H1 (cell line): ENCODE results near the gene URB2. TPM values are rescaled to one million over a fixed set of nuclear protein-coding genes. Genes with fewer than 3 reads are reported as not detected.

Experiments
- CEBPB ChIP-seq: IDR thresholded peaks from 2 replicates; pipeline ENCODE4 v1.6.1; 2012; ENCODE audit warnings: low read depth, low read length
- CHD1 ChIP-seq: IDR thresholded peaks from 2 replicates; pipeline ENCODE4 v1.6.1; 2012; ENCODE audit warnings: low read depth, low read length, improper control_type of control experiment
- CHD2 ChIP-seq: IDR thresholded peaks from 2 replicates; pipeline ENCODE4 v1.6.1; 2012; ENCODE audit warnings: low read length, improper control_type of control experiment
- HDAC2 ChIP-seq, 2 experiments: fragments of 300-600 bp in 1 of 2; sonication (generic) in 1 of 2; IDR thresholded peaks; 2 replicates each; pipeline ENCODE4 v1.6.1; 2011 to 2012; ENCODE audit warnings: low read depth in 2 of 2, low read length in 2 of 2, mild to moderate bottlenecking in 2 of 2, moderate library complexity in 2 of 2, borderline replicate concordance in 1 of 2, inconsistent platforms in 1 of 2
- PHF8 ChIP-seq: fragments of 200-600 bp; sonication (generic); conservative IDR thresholded peaks from 2 replicates; pipeline ENCODE4 v1.7.1; 2012; ENCODE audit warnings: low read depth, mild to moderate bottlenecking, inconsistent platforms, low read length, moderate library complexity
- RBBP5 ChIP-seq: IDR thresholded peaks from 2 replicates; pipeline ENCODE4 v1.7.1; 2012; ENCODE audit warnings: low read depth, mild to moderate bottlenecking, inconsistent platforms, low read length, moderate library complexity, borderline replicate concordance
- SIX5 ChIP-seq: IDR thresholded peaks from 2 replicates; pipeline ENCODE4 v1.6.1; 2011; ENCODE audit warnings: mild to moderate bottlenecking, low read depth, low read length
- TCF12 ChIP-seq: IDR thresholded peaks from 2 replicates; pipeline ENCODE4 v1.6.1; 2011; ENCODE audit warnings: low read depth, mild to moderate bottlenecking, low read length
- polyA plus RNA-seq, 7 experiments: library from polyadenylated mRNA; depleted of rRNA in 3 of 7; stranded (reverse) in 5 of 7; unstranded in 2 of 7; fragments of >200 nt in 5 of 7; fragments of 200-250 nt in 2 of 7; gene quantifications; 1 replicate in 5 of 7; 2 replicates in 1 of 7; 4 replicates in 1 of 7; pipeline versions ENCODE4 v1.2.1 to v1.2.3, GENCODE V29; 2011 to 2013; ENCODE audit warnings: missing spikeins in 2 of 7, mixed read lengths in 2 of 7
- total RNA-seq: library from RNA; stranded (reverse); fragmentation: NEBNext Ultra II Directional; extraction: Animal tissue kit (Norgen Biotek cat#: 25700); gene quantifications from 2 replicates; pipeline ENCODE4 v1.2.1, GENCODE V29; 2021
- TF ChIP-seq, protein P1 (sequence below): IDR thresholded peaks from 2 replicates; pipeline ENCODE4 v1.6.1; 2011; ENCODE audit warnings: low read depth, mild to moderate bottlenecking, low read length; ENCODE audit not compliant: insufficient read depth

The URB2 gene
- total and polyA plus RNA-seq, 2 of the 8 experiments (the other 6 are each of a cell fraction or from before 2014, with no cell fraction given): 13.7 to 33.0 TPM

DNA sequence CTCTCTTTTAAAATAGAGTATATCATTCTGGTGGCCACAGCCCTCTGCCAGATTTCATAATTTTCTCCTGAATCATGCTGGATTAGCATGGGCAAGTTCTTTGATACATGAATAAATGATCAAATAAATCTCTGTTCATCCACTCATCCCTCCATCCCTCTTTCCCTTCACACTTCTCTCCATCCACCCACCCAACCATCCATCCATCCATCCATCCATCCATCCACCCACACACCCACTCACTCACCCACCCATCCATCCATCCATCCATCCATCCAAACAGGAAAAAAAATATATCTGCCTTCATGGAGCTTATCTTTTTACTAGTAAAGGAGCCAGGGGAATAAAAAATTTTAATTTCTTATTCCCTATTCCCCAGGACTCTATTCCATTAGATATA is 49.3 kb downstream of the URB2 start (continued):
- TF ChIP-seq, protein P1, sequence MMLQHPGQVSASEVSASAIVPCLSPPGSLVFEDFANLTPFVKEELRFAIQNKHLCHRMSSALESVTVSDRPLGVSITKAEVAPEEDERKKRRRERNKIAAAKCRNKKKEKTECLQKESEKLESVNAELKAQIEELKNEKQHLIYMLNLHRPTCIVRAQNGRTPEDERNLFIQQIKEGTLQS: no peak
- TF ChIP-seq CHD2: no peak
- no peak for TF ChIP-seq HDAC2 (IDR thresholded peaks at IDR 0.05; ENCODE audit: borderline replicate concordance in 1 of 2, low read depth in 2 of 2, low read length in 2 of 2)
- no peak for TF ChIP-seq CHD1
- TF ChIP-seq PHF8: no peak
- no peak for TF ChIP-seq RBBP5
- TF ChIP-seq SIX5: no peak
- no peak for TF ChIP-seq TCF12
- TF ChIP-seq CEBPB: no peak
